HepG2 (cell line): ENCODE measurements around the gene RELL2.

ENCODE experiments used
- ATF4 ChIP-seq, 2 experiments: fragments of 450-650 bp in 1 of 2; sonication (generic) in 1 of 2; formaldehyde crosslinking; IDR thresholded peaks; 2 replicates each; pipeline versions ENCODE4 v1.5.0 to v1.8.0; 2020 to 2022; ENCODE audit warnings: mild to moderate bottlenecking in 1 of 2, missing genetic modification reagents in 1 of 2
- BHLHE40 ChIP-seq: IDR thresholded peaks from 2 replicates; pipeline ENCODE4 v1.6.1; 2011; ENCODE audit warnings: low read length, improper control_type of control experiment
- CAMTA2 ChIP-seq: sonication (generic); formaldehyde crosslinking; IDR thresholded peaks from 2 replicates; pipeline ENCODE4 v1.4.0; 2020; ENCODE audit warnings: mild to moderate bottlenecking, missing genetic modification reagents, borderline replicate concordance
- CTCF ChIP-seq: sonication (generic); formaldehyde crosslinking; IDR thresholded peaks from 2 replicates; pipeline ENCODE4 v1.5.0; 2020; ENCODE audit warnings: mild to moderate bottlenecking, missing genetic modification reagents, moderate library complexity
- MYPOP ChIP-seq: sonication (generic); formaldehyde crosslinking; IDR thresholded peaks from 2 replicates; pipeline ENCODE4 v1.8.1; 2023; ENCODE audit warnings: mild to moderate bottlenecking, moderate library complexity, missing genetic modification reagents
- POLR2G ChIP-seq: fragments of 200-400 bp; formaldehyde crosslinking; IDR thresholded peaks from 2 replicates; pipeline ENCODE4 v1.6.1; 2018; ENCODE audit warnings: mild to moderate bottlenecking, low read depth, low read length, moderate library complexity
- YY1 ChIP-seq: IDR thresholded peaks from 2 replicates; pipeline ENCODE4 v1.6.1; 2011; ENCODE audit warnings: low read length, low read depth, moderate library complexity, mild to moderate bottlenecking; ENCODE audit not compliant: insufficient read depth, insufficient replicate concordance
- ZNF660 ChIP-seq: sonication (generic); formaldehyde crosslinking; IDR thresholded peaks from 2 replicates; pipeline ENCODE4 v1.5.1; 2020; ENCODE audit warnings: mild to moderate bottlenecking, low read depth, missing genetic modification reagents, borderline replicate concordance

GRCh38 chr5:141640698-141641097 is 3.9 kb downstream of the RELL2 start:
- TF ChIP-seq ATF4 (CRISPR knock-in tag; IDR thresholded peaks at IDR 0.05) (no peak), CTCF (no peak), YY1 (no peak), ZNF660 (CRISPR knock-in tag) (no peak), CAMTA2 (CRISPR knock-in tag) (no peak), MYPOP (CRISPR knock-in tag) (no peak), POLR2G (no peak), BHLHE40 (no peak)
